A673 (cell line): ENCODE measurements around the gene MGAT4A. TPM values are rescaled to one million over a fixed set of nuclear protein-coding genes. Genes with fewer than 3 reads are reported as not detected.

Source experiments
- BruUV-seq: library from RNA; stranded (reverse); fragments of 400-500 nt; replicated peaks from 2 replicates; lab custom pipeline; 2021; lab: Mats Ljungman, UMichigan
- CTCF ChIA-PET: fragments of 300-600 bp; sonication (Branson Sonifier 250); formaldehyde crosslinking; loops from one replicate; lab custom pipeline; 2022; ENCODE audit warnings: antibody characterized with exemption; lab: Charles Lee
- POLR2A ChIA-PET: fragments of 300-600 bp; sonication (Branson Sonifier 250); formaldehyde crosslinking; loops from one replicate; lab custom pipeline; 2022; ENCODE audit warnings: antibody characterized with exemption; ENCODE audit not compliant: low non-redundant PET; lab: Charles Lee
- DNase-seq: peaks from one replicate; pipeline ENCODE4 v3.0.0-alpha.2; 2015; ENCODE audit warnings: low spot score
- H3K27ac ChIP-seq: fragments of 200-600 bp; sonication (generic); 2 replicates; pipeline ENCODE4 v1.5.1; 2016; ENCODE audit warnings: mixed run types, low read depth, mild to moderate bottlenecking, mixed read lengths, antibody characterized with exemption, low read length; ENCODE audit not compliant: poor library complexity, severe bottlenecking
- H3K27me3 ChIP-seq: fragments of 200-600 bp; sonication (generic); replicated peaks from 2 replicates; pipeline ENCODE4 v1.6.1; 2017; ENCODE audit warnings: mixed run types, low read depth, mild to moderate bottlenecking, mixed read lengths, antibody characterized with exemption, low read length; ENCODE audit not compliant: insufficient read depth, poor library complexity
- H3K36me3 ChIP-seq: fragments of 200-600 bp; sonication (generic); 2 replicates; pipeline ENCODE4 v1.6.1; 2016; ENCODE audit warnings: mixed run types, mild to moderate bottlenecking, mixed read lengths, antibody characterized with exemption, low read length; ENCODE audit not compliant: insufficient read depth, poor library complexity, severe bottlenecking
- H3K4me1 ChIP-seq: fragments of 200-600 bp; sonication (generic); 2 replicates; pipeline ENCODE4 v1.6.1; 2017; ENCODE audit warnings: mixed run types, mild to moderate bottlenecking, mixed read lengths, antibody characterized with exemption, low read length; ENCODE audit not compliant: insufficient read depth, poor library complexity, severe bottlenecking
- H3K4me3 ChIP-seq: fragments of 200-600 bp; sonication (generic); 2 replicates; pipeline ENCODE4 v1.5.1; 2016; ENCODE audit warnings: low read depth, mixed run types, mild to moderate bottlenecking, mixed read lengths, low read length; ENCODE audit not compliant: poor library complexity, severe bottlenecking
- H3K9me3 ChIP-seq: fragments of 200-600 bp; sonication (generic); 2 replicates; pipeline ENCODE4 v1.6.1; 2016; ENCODE audit warnings: mixed run types, low read depth, mild to moderate bottlenecking, mixed read lengths, antibody characterized with exemption, low read length; ENCODE audit not compliant: poor library complexity, severe bottlenecking
- CTCF ChIP-seq: fragments of 300-800, 200-600 bp; sonication (generic); conservative IDR thresholded peaks from 2 replicates; pipeline ENCODE4 v1.5.1; 2017; ENCODE audit warnings: low read depth, mild to moderate bottlenecking, antibody characterized with exemption, low read length, moderate library complexity, mixed read lengths
- EZH2 ChIP-seq: fragments of 200-600 bp; sonication (generic); IDR thresholded peaks from 2 replicates; pipeline ENCODE4 v1.6.1; 2017; ENCODE audit warnings: borderline replicate concordance, low read depth, mild to moderate bottlenecking, mixed read lengths, antibody characterized with exemption, low read length; ENCODE audit not compliant: poor library complexity, severe bottlenecking
- intact Hi-C: fragments of 100-400 bp; cut with micrococcal nuclease; formaldehyde crosslinking; loops from one replicate; pipeline ENCODE4 v1.10.0; 2022; ENCODE audit not compliant: unreplicated experiment
- total RNA-seq: library from RNA; stranded (reverse); gene quantifications from 2 replicates; pipeline ENCODE4 v1.2.3, GENCODE V29; 2021

MGAT4A gene
- total RNA-seq, 1 experiment from 2014 or later = 0.09 TPM

GRCh38 chr2:98637401-98638147 is 93.4 kb downstream of the MGAT4A start:
- Histone ChIP-seq H3K36me3 (no peaks in the 10 kb centered on the region), H3K4me1 (no peaks in the 10 kb centered on the region), H3K27ac (no peak overlapping the region), H3K27me3 (no peaks in the 10 kb centered on the region), H3K9me3 (no peaks in the 10 kb centered on the region), H3K4me3 (no peak overlapping the region)
- ChIA-PET POLR2A (no interaction called here), CTCF (no interaction called here)
- intact Hi-C loops = no loop called here
- TF ChIP-seq EZH2 = no peak
- no peak for TF ChIP-seq CTCF
- no peak for DNase-seq
- no TSS peak for BruUV-seq

- POLR2A ChIA-PET = interaction anchor here (0.6 kb wide), 1 partner anchor 99 kb away, joined by 3 read pairs; no protein-coding TSS in a partner anchor
- peak; percentile 11 for DNase-seq
- no peak for TF ChIP-seq EZH2
- peak; percentile 52 for TF ChIP-seq CTCF
- no peaks in the 10 kb centered on the region for H3K36me3 ChIP-seq
- no peak overlapping the region for H3K27ac ChIP-seq
- no peaks in the 10 kb centered on the region for H3K4me1 ChIP-seq
- H3K27me3 ChIP-seq = no peaks in the 10 kb centered on the region
- intact Hi-C loops = no loop called here
- BruUV-seq = no TSS peak
- CTCF ChIA-PET = no interaction called here
- no peaks in the 10 kb centered on the region for H3K9me3 ChIP-seq
- no peak overlapping the region for H3K4me3 ChIP-seq
These were observed 96.4 kb downstream of the MGAT4A start for GRCh38 chr2:98634406-98635092.

GRCh38 chr2:98632351-98632750 is 98.6 kb downstream of the MGAT4A start:
- intact Hi-C loops = no loop called here
- Histone ChIP-seq H3K36me3 (no peaks in the 10 kb centered on the region), H3K9me3 (no peaks in the 10 kb centered on the region), H3K27me3 (no peaks in the 10 kb centered on the region), H3K27ac (no peak overlapping the region), H3K4me1 (no peaks in the 10 kb centered on the region), H3K4me3 (no peak overlapping the region)
- ChIA-PET POLR2A (interaction anchor here (0.6 kb wide), 1 partner anchor 624 kb away, joined by 14 read pairs; no protein-coding TSS in a partner anchor), CTCF (interaction anchor here (1.1 kb wide), 1 partner anchor 248 kb away, joined by 7 read pairs; no protein-coding TSS in a partner anchor)
- no TSS peak for BruUV-seq
- no peak for TF ChIP-seq EZH2
- TF ChIP-seq CTCF = no peak
- no peak for DNase-seq
